Activated T-cell treated with anti-CD3 and anti-CD28 coated beads for 24 hours (primary cell): ENCODE measurements around the gene THSD8.

Experiments used
- DNase-seq: peaks from one replicate; pipeline ENCODE4 v3.0.0-alpha.2; 2020; ENCODE audit warnings: low read depth

The THSD8 gene

DNA sequence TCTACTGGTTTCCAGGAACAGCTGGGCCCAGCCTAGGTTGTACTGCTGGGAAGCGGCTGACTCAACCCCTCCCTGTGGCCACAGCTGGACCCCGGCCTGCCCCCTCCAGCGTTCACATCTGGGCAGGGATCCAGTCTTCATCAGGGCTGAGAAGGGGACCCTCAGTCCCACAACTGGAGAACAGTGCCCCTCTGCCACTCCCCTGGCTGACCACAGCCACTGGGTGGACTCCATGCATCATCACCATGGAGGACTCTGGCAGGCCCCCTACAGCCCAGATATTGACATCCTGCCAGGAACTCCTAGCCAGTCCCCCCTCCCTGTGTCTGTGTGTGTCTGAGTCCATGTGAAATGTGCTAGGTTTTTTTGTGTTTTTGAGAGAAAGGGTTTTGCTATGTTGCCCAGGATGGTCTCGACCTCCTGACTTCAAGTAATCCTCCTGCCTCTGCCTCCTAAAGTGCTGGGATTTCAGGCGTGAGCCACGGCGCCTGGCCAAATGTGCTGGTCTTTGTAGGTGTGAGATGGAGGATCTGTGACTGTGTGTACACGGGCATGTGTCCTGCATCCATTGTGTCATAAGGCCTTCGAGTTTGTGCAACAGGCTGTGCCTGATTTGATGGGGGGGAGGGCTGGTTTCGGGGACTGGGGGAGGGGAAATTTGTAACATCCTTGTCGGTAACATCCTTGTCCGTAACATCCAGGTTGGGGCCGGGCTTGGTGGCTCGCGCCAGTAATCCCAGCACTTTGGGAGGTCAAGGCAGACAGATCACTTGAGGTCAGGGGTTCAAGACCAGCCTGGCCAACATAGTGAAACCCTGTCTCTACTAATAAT lies 22.5 kb upstream of the THSD8 start:
- no peak for DNase-seq

DNA sequence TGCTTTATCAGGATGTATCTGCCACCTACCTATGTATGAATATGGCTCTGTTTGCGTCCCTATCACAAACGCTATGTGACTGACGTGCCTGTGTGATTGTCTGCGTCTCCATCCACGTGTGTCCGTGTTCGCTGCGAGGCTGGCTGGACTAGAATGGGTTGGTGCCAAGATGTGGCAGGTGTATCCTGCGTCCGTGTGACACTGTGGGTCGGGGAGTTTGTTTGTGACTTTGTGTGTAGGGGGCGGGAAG lies 19.8 kb upstream of the THSD8 start:
- DNase-seq = no peak

DNA sequence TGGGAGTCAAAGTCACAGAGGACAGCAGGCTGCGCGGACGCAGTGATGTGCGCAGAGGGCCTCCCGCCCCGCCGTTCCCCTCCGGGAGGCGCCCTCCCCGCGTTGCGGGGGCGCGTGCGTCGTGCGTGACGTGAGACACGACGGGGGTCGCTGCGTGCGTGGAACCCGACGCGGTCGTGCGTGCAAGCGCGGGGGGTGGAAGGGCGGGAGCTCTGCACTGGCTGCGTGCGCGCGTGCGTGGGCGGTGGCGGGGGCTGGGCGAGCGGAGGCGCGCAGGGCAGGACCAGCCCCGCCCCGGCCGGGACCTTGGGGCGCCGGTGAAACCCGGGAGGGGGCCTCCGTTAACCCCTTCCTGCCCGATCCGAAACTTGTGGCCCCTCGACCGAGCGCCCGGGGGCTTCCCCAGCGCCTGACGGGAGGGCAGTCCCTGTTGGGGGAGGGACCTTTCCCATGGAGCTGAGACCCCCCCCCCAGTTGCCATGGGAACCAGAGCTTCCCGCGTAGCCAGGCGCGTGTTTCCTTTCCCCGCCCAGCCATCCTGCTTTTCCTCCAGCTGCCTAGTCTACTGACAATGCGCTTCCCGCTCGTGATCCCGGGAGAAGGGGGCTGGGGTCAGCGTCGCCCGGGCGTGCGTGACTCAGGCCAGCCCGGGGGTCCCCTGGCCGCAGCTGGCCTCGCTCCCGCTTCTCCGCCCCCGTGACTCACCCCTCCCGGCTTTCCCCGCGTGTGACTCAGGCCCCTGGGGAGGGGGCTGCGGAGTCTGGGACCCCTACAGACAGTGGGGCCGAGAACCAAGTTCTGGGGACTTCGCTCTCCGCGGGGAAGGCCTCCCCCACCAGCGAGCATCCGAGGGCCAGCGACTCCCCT lies 19.2 kb upstream of the THSD8 start:
- peak; percentile 83 for DNase-seq

- no peak for DNase-seq
These were observed 18.5 kb upstream of the THSD8 start for GRCh38 chr19:12783291-12783848.

DNA sequence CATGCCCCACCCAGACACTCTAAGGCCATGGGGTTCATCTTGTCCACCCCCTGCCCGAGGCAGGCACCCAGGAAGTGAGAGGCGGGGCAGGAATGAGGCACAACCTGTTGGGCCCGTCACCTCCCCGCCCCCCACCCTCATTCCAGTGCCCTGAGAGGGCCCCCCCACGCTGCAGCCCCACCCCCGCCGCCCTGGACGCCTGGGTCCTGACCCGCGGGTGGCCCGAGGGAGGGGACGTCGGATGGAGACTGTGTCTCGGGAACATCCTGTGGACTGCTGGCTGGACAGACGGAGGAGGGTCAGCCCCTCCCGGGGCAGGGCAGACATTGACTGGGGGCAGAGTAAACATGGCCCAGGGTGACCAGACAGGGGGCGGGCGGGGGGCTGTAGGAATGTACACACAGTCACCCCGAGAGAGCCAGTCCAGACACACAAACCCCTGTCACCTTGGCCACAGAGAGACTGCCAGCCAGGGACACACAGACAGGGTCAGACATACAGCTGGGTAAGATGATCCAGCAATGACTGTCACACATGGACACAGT lies 17.9 kb upstream of the THSD8 start:
- DNase-seq = no peak

- no peak for DNase-seq
These were observed 17.4 kb upstream of the THSD8 start for GRCh38 chr19:12784394-12784870.

DNA sequence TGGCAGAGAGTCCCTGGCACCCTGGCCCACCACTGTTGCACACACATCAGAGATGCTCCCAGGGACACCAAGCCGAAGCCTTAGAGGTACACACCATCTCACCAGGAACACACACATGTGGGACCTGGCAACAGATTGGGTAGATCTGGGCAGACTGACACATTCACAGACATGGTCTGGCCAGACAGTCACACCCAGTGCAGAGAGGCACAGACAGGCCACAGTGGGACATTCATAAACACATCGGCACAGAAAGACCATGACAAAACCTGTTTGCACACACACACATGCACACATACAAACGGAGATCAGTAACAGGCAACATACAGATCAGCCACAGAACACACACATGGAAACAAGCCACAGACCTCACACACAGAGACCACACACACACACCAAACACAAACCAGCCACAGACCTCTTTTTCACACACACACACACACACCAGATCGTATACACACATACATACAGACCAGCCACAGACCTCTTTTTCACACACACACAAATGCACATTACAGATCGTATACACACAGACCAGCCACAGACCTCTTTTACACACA lies 16.9 kb upstream of the THSD8 start:
- DNase-seq = no peak

DNA sequence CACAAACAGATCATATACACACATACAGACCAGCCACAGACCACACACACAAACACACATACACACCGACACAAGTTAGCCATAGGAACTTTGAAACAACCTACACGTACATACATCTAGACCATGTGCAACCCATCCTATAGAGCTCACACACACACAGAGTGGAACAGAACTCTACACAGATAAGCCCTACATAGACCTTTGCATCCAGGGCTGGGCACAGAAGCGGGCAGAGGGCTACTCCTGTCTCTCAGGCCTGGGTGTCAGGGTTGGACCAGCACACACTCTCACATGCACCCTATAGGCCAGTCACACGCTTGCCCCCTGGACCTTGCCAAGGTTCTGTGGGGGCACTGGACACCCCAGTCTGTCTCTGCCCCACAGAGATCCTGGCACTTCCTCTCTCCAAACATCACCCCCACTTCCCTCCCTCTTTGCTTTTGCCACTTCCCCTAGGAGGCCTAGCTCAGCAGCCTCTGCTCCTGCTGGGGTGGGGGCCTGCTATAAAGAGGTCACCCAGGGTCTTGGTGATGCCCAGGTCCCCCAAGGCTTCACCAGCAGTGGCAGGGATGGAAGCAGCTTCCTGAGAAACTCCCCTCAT lies 16.3 kb upstream of the THSD8 start:
- DNase-seq = no peak

DNA sequence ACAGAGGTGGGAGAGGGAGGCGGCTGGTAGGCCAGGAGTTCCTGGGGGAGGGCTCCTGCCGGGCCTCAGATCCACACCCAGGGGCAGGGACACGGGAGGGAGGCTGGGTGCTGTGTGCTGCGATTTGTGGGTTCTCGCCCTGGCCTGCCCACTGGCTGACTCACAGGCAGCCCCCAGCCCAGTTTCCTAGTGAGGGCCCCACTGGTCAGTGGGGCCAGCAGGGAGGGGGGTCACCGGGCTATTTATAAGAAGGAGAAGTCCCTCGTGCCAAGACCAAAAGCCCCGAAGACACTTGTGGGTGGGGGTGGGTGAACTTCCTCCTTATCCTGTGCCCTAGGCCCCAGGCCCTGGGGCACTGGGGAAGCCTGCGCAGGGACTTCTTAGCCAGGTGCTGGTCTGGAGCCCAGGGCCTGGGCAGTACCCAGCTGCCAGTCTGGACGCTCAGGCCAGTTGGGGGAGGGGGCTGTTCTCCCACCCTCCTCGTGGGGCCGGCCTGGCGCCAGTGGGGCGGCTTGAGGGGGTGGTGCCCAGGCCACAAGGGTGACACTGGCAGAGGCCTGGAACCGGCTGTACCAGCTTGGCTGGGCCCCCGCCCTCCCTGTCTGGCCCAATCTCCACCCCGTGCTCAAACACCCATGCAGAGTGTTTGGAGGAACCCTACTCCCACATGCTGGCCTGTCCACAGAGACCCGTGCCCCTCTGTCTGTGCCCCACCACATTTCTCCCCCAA lies 15.6 kb upstream of the THSD8 start:
- no peak for DNase-seq

DNA sequence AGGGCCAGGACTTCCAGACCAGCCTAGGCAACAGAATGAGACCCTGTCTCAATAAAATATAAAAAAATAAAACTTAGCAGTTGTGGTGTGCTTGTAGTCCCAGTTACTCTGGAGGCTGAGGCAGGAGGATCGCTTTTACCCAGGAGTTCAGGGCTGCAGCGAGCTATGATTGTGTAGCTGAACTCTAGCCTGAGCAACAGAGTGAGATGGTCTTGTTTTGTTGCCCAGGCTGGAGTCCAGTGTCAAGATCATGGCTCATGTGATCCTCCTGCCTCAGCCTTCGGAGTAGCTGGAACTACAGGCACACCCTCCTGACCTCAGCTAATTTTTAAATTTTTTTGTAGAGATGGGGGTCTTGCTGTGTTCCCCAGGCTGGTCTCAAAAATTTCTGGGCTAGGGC lies 14.9 kb upstream of the THSD8 start:
- DNase-seq = no peak

DNA sequence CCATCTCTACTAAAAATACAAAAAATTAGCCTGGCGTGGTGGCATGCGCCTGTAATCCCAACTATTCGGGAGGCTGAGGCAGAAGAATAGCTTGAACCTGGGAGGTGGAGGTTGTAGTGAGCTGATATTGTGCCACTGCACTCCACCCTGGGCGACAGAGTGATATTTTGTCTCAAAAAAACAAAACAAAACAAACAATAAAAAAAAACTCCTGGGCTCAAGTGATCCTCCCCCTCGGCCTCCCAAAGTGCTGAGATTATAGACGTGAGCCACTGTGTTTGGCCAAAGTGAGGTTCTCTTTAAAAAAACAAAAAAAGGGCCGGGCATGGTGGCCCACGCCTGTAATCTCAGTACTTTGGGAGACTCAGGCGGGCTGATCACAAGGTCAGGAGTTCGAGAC lies 14.4 kb upstream of the THSD8 start:
- no peak for DNase-seq

DNA sequence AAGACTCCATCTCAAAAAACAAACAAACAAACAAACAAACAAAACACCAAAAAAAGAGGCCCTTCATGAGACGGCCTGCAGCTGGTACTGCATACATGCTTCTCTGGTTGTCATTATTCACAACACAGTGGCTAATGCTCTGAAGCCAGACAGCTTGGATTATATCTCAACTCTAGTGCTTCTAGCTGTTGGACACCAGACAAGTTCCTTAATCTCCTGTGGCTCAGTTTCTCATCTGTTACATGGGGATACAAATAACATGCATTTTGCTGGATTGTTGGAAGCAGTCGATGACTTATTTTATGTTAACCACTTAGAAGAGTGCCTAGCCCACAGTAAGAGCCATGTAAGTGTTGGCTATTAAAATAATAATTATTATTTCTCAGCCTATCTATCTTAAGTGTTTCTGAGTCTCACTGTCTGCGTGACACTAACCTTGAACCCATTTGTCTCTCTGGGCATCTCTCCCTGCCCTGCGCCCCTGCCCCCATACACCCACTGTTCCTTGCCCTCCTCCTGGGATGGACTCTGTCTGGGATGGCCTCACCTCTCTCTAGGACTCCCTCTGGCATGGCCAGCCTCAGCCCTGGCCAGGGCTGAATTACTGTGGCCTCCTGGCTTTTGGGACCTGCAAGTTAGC lies 13.7 kb upstream of the THSD8 start:
- no peak for DNase-seq

DNA sequence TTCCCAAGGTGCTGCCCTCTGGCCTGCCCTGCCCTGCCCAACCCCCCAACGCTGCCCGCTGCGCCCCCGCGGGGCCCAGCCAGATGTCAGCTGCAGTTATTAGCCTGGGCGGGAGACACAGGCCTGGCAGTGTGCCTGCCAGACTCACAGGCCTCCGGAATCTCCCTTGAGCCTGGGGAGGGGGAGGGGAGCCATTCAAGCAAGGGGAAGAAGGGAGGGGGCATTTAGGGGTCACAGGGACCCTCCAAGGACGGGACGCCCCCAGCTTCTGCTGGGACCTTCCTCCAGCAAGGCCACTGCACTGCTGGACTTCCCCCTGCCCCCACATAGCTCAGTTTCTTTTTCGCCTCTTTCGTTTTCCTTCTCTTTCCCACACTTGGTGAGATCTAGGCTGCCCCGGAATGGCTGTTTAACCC lies 13.2 kb upstream of the THSD8 start:
- no peak for DNase-seq

DNA sequence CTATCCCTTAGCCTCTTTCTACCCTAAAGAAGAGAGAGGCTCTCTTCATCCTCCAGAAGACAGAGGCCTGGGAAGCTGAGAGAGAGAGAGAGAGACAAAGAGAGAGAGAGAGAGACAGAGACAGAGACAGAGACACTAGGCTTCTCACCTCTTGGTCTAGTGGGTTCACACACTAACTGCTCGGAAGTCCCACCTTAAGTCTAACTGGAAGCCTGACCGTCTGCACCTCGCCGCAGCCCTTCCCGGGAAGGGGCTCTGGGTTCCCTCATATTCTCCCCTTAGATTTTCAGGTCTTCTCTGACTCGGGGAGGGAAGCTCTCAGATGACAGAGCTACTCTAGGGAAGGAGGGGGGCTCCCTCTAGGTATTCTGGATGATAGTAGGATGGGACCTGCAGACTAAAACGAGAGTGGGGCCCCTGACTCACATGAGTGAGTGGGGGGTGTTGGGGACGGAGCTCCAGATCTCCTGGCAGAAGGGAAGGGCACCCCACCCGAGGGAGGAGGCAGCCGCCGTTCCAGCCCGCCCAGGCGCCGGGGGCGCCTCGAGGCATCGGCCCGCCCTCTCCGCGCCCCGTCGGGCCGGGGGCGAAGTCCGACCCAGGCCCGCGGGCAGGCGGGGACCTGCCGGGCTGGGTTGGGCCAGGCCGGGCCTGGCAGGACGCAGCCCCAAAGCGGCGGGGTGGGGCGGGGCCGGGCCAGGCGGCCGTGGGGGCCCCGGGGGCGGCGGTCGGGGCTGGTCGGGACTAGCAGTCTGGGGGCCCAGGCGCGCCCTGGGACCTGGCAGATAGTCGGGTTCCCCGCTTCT lies 12.6 kb upstream of the THSD8 start:
- DNase-seq = no peak

DNA sequence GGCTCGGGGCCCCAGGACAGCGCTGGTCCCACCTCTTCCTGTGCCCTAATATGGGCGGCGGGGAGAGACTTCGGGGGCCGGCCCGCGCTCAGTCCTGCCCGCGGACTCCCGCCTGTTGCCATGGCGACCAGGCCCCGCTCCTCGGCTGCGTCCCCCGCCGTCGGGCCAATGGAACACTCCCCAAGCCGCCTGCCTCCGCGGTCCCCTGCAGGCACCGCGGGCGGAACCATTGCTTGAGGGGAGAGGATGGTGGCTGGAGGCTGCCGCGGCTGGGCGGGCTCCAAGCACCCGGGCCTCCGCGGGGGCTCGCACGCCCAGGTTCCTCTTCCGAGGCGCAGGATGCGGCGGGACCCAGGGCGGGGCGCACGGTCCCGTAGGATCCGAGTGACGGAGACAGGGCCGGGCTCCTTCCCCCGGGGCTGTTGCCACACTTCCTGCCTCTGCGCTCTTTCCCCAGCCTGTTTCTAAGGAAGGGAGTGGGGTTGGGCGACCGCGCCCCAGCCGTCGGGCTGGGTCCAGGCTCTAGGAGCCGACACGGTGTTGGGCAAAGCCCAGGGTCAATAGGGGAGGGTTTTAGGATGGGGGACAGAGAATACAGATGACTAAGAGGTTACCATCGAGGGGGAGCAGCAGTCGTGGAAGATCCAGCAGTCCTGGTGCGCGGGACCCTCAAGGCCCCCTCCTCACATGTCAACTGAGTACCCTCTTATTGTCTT lies 11.8 kb upstream of the THSD8 start:
- peak; percentile 87 for DNase-seq

DNA sequence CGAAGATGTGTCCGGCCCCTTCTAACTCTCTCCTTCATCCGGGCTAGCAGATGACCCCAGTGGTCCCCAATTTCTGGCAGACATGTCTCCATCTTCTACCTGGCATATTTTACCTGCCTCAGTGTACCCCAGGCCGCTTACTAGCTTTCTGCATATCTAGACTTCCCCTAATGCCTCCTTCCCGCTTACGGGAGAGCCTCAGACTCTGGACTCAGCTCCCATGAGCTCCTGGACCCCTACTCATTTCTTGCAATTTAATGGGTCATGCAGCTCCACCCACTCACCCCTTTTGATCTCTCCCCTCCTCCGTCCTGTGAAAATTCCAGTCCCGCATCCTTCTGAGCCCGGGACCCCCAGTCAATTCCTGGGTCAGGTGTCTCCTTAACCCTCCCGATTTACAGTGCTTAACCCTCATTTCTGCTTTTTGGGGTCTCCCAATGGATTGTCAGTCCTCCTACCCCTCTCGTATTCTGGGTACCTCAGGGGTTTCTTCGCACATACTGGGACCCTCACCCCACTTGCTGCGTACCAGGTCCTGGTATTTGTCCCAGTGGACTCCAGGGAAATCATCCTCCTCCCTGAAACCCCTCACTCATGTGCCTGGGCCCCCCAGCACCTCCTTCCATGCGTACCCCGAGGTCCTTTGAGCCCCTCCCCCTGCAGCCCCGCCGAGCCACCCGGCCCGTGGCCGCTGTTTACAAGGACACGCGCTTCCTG lies 11.1 kb upstream of the THSD8 start:
- DNase-seq = no peak

- DNase-seq = peak; percentile 95
These were observed 10.4 kb upstream of the THSD8 start, which contains the start of gene JUNB for GRCh38 chr19:12791345-12792050. TSS of gene JUNB (plus strand) at chr19:12791486. CDS start at chr19:12791772, 286 bp downstream.
